Effector memory CD8-positive, alpha-beta T cell (primary cell): ENCODE results near the gene KIT.

ENCODE experiments used
- ATAC-seq: fragments of 150-1000 bp; cut with Tn5 transposase; replicated peaks from 2 replicates; pipeline ENCODE4 v1.10.0; 2021; ENCODE audit warnings: mild to moderate bottlenecking, moderate library complexity
- DNase-seq, 3 experiments: peaks; one replicate each; pipeline ENCODE4 v3.0.0; 2021
- H3K27ac Mint-ChIP-seq, 2 donors: one replicate each; pipeline ENCODE4 v1.8.0; 2022; ENCODE audit warnings: mild to moderate bottlenecking in 2 of 2, mixed read lengths in 2 of 2, moderate library complexity in 2 of 2
- H3K27me3 Mint-ChIP-seq, 2 donors: one replicate each; pipeline ENCODE4 v1.8.0; 2022; ENCODE audit warnings: mixed read lengths in 2 of 2
- H3K36me3 Mint-ChIP-seq: one replicate; pipeline ENCODE4 v1.8.0; 2022; ENCODE audit warnings: mild to moderate bottlenecking, moderate library complexity, mixed read lengths; ENCODE audit not compliant: insufficient read depth
- H3K4me1 Mint-ChIP-seq, 2 donors: one replicate each; pipeline ENCODE4 v1.8.0; 2022; ENCODE audit warnings: low read depth in 2 of 2, mixed read lengths in 2 of 2
- H3K4me3 Mint-ChIP-seq, 2 donors: one replicate each; pipeline ENCODE4 v1.8.0; 2022; ENCODE audit warnings: mild to moderate bottlenecking in 2 of 2, mixed read lengths in 2 of 2, moderate library complexity in 2 of 2
- H3K9me3 Mint-ChIP-seq, 2 donors: one replicate each; pipeline ENCODE4 v1.8.0; 2022; ENCODE audit warnings: mixed read lengths in 2 of 2

The KIT gene

GRCh38 chr4:54695337-54695736 lies 37.6 kb downstream of the KIT start:
- no peak for ATAC-seq
- Mint-ChIP-seq H3K4me3 (no peak overlapping the region), H3K27me3 (no peaks in the 10 kb centered on the region), H3K36me3 (no peaks in the 10 kb centered on the region), H3K9me3 (no peaks in the 10 kb centered on the region), H3K4me1 (no peaks in the 10 kb centered on the region), H3K27ac (no peak overlapping the region)
- DNase-seq, result no peak

GRCh38 chr4:54695788-54696187 lies 38.0 kb downstream of the KIT start:
- no peaks in the 10 kb centered on the region for H3K36me3 Mint-ChIP-seq
- no peaks in the 10 kb centered on the region for H3K27me3 Mint-ChIP-seq
- DNase-seq (no peak), ATAC-seq (no peak)
- no peak overlapping the region for H3K4me3 Mint-ChIP-seq
- no peak overlapping the region for H3K27ac Mint-ChIP-seq
- H3K4me1 Mint-ChIP-seq, result no peaks in the 10 kb centered on the region
- H3K9me3 Mint-ChIP-seq, result no peaks in the 10 kb centered on the region

DNA sequence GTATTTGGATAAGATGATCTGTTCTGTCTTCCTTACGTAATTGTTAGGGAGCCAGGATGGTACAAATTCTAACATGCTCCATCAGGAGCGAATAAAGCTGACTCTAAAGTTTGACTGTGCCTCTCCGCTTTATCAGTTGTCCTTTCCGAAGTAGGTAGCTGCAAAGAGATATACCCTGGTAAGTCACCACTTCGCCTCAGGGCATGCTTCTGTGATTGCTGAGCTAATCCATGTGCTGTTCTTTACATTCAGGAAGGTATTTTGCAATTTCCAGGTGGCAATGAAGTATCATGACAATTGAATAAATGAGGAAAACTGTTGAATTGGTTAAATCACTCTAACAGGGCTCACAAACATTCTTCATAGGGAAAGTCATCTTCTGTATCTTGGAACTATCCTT lies 38.9 kb downstream of the KIT start:
- Mint-ChIP-seq H3K27ac (no peak overlapping the region), H3K4me1 (no peaks in the 10 kb centered on the region), H3K27me3 (no peaks in the 10 kb centered on the region), H3K36me3 (no peaks in the 10 kb centered on the region), H3K9me3 (no peaks in the 10 kb centered on the region), H3K4me3 (no peak overlapping the region)
- ATAC-seq (no peak), DNase-seq (no peak)

DNA sequence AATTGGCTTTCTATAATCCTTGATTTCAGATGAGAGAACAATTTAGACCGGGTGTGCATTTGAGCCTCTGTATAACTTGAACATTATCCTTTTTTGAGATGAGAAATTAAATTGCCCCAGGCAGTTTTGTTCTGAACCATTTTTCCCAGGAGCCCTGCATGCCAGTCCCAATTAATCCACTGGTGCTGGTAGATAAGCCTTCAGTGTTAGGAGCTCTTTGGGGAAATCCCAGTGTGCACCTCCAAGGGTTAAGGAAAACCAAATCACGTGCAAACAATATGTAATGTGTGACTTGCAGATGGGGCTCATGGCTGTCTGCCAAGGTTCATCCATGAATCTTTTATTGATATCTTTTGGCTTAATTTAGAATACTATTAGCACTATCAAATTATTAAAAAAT lies 43.2 kb downstream of the KIT start:
- no peak for DNase-seq
- no peaks in the 10 kb centered on the region for H3K4me1 Mint-ChIP-seq
- H3K27ac Mint-ChIP-seq, result no peak overlapping the region
- H3K4me3 Mint-ChIP-seq, result no peak overlapping the region
- no peaks in the 10 kb centered on the region for H3K9me3 Mint-ChIP-seq
- no peak for ATAC-seq
- H3K27me3 Mint-ChIP-seq, result no peaks in the 10 kb centered on the region
- no peaks in the 10 kb centered on the region for H3K36me3 Mint-ChIP-seq

GRCh38 chr4:54703182-54703581 lies 45.4 kb downstream of the KIT start:
- peaks cover 4 to 7% of the 10 kb centered on the region in 2 donors for H3K9me3 Mint-ChIP-seq
- no peaks in the 10 kb centered on the region for H3K36me3 Mint-ChIP-seq
- ATAC-seq (no peak), DNase-seq (no peak)
- no peak overlapping the region for H3K27ac Mint-ChIP-seq
- peaks cover 0 to 8% of the 10 kb centered on the region in 2 donors for H3K4me1 Mint-ChIP-seq
- no peak overlapping the region for H3K4me3 Mint-ChIP-seq
- H3K27me3 Mint-ChIP-seq, result no peaks in the 10 kb centered on the region

- H3K36me3 Mint-ChIP-seq, result no peaks in the 10 kb centered on the region
- no peak overlapping the region for H3K27ac Mint-ChIP-seq
- DNase-seq, result no peak
- no peaks in the 10 kb centered on the region for H3K27me3 Mint-ChIP-seq
- H3K9me3 Mint-ChIP-seq, result peaks cover 6 to 22% of the 10 kb centered on the region in 2 donors
- no peak for ATAC-seq
- peak overlapping the region in 1 of 2 donors; percentile 66 for H3K4me3 Mint-ChIP-seq
- peaks cover 0 to 29% of the 10 kb centered on the region in 2 donors for H3K4me1 Mint-ChIP-seq
These were observed 49.6 kb downstream of the KIT start for GRCh38 chr4:54707406-54707805.

GRCh38 chr4:54708339-54709279 lies 50.9 kb downstream of the KIT start:
- H3K9me3 Mint-ChIP-seq, result peaks cover 6 to 22% of the 10 kb centered on the region in 2 donors
- no peaks in the 10 kb centered on the region for H3K27me3 Mint-ChIP-seq
- H3K4me1 Mint-ChIP-seq, result peaks cover 0 to 31% of the 10 kb centered on the region in 2 donors
- no peaks in the 10 kb centered on the region for H3K36me3 Mint-ChIP-seq
- peak; percentile 35 for ATAC-seq
- H3K4me3 Mint-ChIP-seq, result peak overlapping the region in 1 of 2 donors; percentile 66
- DNase-seq, result no peak
- H3K27ac Mint-ChIP-seq, result peak overlapping the region in 1 of 2 donors; percentile 90

DNA sequence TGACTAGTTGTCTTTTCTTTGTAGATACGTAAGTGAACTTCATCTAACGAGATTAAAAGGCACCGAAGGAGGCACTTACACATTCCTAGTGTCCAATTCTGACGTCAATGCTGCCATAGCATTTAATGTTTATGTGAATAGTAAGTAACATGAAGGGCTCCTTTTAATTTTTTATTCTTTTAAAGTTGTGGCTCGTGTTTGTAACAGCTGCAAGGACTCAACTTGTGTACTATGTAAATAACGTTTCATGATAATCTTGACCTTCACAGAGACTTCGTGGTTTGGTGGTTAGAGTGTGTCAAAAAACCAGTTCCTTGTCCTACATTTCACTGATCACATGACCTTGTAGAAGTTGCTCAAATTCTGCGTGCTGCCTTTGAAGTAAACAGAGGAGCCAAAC lies 51.6 kb downstream of the KIT start:
- H3K9me3 Mint-ChIP-seq, result peaks cover 6 to 22% of the 10 kb centered on the region in 2 donors
- peak overlapping the region in 1 of 2 donors; percentile 90 for H3K27ac Mint-ChIP-seq
- no peaks in the 10 kb centered on the region for H3K27me3 Mint-ChIP-seq
- H3K36me3 Mint-ChIP-seq, result no peaks in the 10 kb centered on the region
- ATAC-seq (peak; percentile 82), DNase-seq (peak in 2 of 3 experiments; percentile 5 to 16)
- peaks cover 0 to 31% of the 10 kb centered on the region in 2 donors for H3K4me1 Mint-ChIP-seq
- H3K4me3 Mint-ChIP-seq, result peak overlapping the region in 1 of 2 donors; percentile 66

DNA sequence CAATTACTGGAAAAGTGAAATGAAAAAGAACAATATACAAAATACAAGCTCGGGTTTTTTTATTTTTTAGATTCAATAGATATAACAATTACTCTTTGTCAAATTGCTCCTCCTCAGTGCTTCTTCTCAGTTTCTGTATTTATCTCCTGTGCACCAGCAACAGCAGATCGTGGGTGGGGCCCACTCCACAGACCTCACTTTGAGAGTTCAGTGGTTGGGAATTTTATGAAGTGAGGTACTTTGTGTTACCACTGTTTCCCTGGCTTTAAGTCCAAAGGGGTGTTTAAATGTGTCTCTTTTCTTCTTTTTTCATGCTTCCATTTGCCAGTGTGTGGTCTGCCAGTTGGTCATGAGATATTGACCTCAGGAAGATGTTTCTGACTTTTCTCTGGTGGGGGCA lies 54.4 kb downstream of the KIT start:
- H3K36me3 Mint-ChIP-seq, result no peaks in the 10 kb centered on the region
- no peak overlapping the region for H3K27ac Mint-ChIP-seq
- DNase-seq, result no peak
- H3K9me3 Mint-ChIP-seq, result peaks cover 6 to 22% of the 10 kb centered on the region in 2 donors
- no peaks in the 10 kb centered on the region for H3K27me3 Mint-ChIP-seq
- H3K4me3 Mint-ChIP-seq, result no peak overlapping the region
- H3K4me1 Mint-ChIP-seq, result peaks cover 0 to 31% of the 10 kb centered on the region in 2 donors
- ATAC-seq, result no peak

DNA sequence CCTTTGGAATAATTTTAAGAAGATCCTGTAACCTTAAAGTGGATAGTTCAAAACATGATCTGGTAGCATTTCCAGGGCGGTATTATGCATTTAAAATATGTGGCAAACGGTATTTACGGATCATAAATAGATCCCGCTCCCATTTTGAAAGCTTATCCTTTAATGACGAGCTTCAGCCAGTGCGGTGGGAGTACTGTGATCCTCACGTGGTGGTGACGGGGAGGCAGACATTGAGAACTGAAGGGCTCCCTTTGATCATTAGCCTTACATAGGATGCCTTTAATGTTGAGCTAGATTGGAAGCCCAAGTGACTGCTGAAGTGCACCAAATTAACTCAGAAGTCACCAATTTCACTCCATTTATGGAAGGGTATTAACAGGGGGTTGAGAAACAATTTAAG lies 56.9 kb downstream of the KIT start:
- H3K9me3 Mint-ChIP-seq, result peaks cover 0 to 6% of the 10 kb centered on the region in 2 donors
- ATAC-seq (no peak), DNase-seq (no peak)
- H3K27ac Mint-ChIP-seq, result no peak overlapping the region
- H3K4me3 Mint-ChIP-seq, result no peak overlapping the region
- H3K4me1 Mint-ChIP-seq, result peaks cover 0 to 13% of the 10 kb centered on the region in 2 donors
- no peaks in the 10 kb centered on the region for H3K27me3 Mint-ChIP-seq
- no peaks in the 10 kb centered on the region for H3K36me3 Mint-ChIP-seq

GRCh38 chr4:54716478-54717065 lies 58.8 kb downstream of the KIT start:
- H3K9me3 Mint-ChIP-seq, result no peaks in the 10 kb centered on the region
- H3K27me3 Mint-ChIP-seq, result no peaks in the 10 kb centered on the region
- no peak for ATAC-seq
- H3K4me3 Mint-ChIP-seq, result no peak overlapping the region
- DNase-seq, result no peak
- peaks cover 0 to 5% of the 10 kb centered on the region in 2 donors for H3K4me1 Mint-ChIP-seq
- no peaks in the 10 kb centered on the region for H3K36me3 Mint-ChIP-seq
- no peak overlapping the region for H3K27ac Mint-ChIP-seq

GRCh38 chr4:54717694-54718093 lies 59.9 kb downstream of the KIT start:
- ATAC-seq, result no peak
- H3K9me3 Mint-ChIP-seq, result no peaks in the 10 kb centered on the region
- H3K4me1 Mint-ChIP-seq, result no peaks in the 10 kb centered on the region
- no peak for DNase-seq
- H3K4me3 Mint-ChIP-seq, result no peak overlapping the region
- H3K27me3 Mint-ChIP-seq, result no peaks in the 10 kb centered on the region
- H3K27ac Mint-ChIP-seq, result no peak overlapping the region
- no peaks in the 10 kb centered on the region for H3K36me3 Mint-ChIP-seq

DNA sequence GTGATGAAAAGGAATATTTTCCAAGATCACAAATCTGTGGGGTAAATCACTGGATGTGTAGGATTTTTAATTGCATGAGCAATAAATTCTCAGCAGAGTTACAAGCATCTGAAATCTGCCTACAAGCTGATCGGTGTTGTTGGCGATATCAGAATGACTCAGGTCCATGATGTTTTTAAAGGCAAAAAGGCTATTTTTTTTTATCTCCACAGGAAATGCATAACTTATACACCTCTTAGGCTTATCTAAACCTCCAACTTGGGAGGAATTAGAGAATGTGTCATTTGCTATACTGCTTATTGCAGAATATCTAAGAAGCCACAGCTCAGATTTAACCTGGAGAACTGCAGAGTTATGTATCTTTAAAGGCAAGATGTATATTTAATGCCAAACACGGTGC lies 61.6 kb downstream of the KIT start:
- no peaks in the 10 kb centered on the region for H3K9me3 Mint-ChIP-seq

DNA sequence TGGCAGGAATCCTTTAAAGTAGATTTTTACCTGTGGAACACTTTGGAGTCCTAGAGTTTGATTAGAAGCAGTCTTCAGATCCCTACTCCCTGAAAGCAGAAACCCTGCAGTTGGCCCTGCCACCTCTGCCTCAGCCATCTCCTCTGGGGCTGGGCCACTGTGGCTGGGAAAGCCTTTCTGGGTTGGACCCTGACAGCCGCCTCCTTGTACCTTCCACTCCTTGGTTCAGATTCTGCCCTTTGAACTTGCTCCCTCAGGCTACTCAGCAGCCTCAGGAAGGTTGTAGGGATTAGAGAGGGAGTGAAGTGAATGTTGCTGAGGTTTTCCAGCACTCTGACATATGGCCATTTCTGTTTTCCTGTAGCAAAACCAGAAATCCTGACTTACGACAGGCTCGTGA lies 65.5 kb downstream of the KIT start:
- H3K4me1 Mint-ChIP-seq, result no peaks in the 10 kb centered on the region
- no peaks in the 10 kb centered on the region for H3K36me3 Mint-ChIP-seq
- ATAC-seq (no peak), DNase-seq (no peak)
- H3K27ac Mint-ChIP-seq, result no peak overlapping the region
- H3K4me3 Mint-ChIP-seq, result no peak overlapping the region
- H3K27me3 Mint-ChIP-seq, result no peaks in the 10 kb centered on the region
- H3K9me3 Mint-ChIP-seq, result peaks cover 2 to 7% of the 10 kb centered on the region in 2 donors

More for the DNA sequence above, 61.6 kb downstream of the KIT start:
- Mint-ChIP-seq H3K4me3 (no peak overlapping the region), H3K27me3 (no peaks in the 10 kb centered on the region), H3K27ac (no peak overlapping the region), H3K4me1 (no peaks in the 10 kb centered on the region), H3K36me3 (no peaks in the 10 kb centered on the region)
- no peak for ATAC-seq
- DNase-seq, result no peak
